HG03571 (cell line): Measurements from ENCODE around the gene PRPF6.

Experiments
- ATAC-seq: cut with Tn5 transposase; IDR thresholded peaks from one replicate; pipeline ENCODE4 v1.9.1; 2021; ENCODE audit not compliant: unreplicated experiment

PRPF6 gene

GRCh38 chr20:64075556-64075955 is 94.6 kb downstream of the PRPF6 start:
- no peak for ATAC-seq

- no peak for ATAC-seq
These were observed 95.4 kb downstream of the PRPF6 start for GRCh38 chr20:64076061-64076997.

DNA sequence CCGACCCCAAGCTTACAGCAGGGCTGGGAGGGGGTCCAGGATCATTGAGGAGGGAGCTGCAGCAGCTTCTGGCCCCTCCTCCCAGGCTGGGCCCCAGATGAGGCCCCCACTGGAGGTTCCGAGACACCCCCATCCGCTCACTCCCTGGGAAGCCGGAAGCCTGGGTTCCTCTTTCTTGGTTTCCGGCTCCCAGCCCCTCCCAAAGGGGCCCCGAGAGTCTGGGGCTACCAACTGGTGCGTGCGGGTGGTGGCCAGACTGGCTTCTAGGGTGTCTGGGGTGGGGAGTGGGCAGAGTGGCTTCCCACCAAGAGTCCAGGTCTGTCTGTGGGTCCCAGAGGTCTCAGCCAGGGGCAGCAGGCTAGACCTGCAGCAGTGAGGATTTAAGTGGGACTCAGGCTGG is 96.2 kb downstream of the PRPF6 start:
- ATAC-seq, result no peak

DNA sequence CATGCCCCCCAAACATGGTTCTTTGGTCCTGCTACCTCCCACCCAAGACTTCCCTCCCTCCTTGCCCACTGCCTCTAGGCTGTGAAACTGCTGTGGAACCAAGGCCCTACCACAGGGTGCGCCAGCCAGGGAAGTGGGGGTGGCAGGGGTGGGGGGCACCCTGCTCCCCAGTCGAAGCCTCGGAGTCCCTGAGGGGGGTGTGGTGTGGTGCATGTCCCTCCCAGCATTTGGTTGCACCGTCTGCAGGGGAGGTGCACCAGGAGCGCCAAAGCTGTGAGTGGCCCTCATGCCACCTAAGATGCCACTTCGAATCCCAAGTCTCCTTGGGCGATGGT is 96.6 kb downstream of the PRPF6 start:
- no peak for ATAC-seq

DNA sequence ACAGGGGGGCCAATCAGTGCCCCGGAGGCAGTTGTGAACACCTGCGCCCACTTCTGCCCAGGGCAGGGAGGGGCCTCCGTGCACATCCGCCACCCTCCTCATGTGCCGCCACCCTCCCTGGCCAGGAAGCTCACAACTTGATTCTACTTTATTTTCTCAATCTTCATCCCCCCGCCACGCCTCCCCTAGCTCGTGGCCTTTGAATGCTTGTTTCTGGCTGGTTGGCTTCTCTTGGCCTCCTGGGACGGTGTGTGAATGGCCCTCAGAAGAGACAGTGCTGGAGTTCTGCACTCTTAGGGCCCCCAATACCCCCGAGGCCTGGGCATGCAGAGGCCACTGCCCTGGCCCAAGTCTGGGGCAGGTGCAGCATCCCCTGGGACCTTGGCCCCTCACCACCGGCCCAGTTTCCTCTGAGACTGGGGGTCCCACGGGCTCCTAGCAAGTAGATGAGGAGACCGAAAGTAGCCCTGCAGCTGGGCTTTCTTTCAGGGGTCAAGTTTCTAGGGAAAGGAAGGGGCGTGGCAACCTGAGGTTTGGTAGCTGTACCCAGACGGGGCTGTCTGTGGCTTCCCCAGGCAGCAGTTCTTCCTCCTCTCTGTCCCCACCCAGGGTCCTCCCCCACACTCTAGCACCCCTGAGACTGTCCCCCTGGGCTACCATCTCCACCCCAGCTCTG is 97.1 kb downstream of the PRPF6 start:
- ATAC-seq, result no peak

GRCh38 chr20:64078934-64079272 is 98.0 kb downstream of the PRPF6 start:
- ATAC-seq, result no peak

DNA sequence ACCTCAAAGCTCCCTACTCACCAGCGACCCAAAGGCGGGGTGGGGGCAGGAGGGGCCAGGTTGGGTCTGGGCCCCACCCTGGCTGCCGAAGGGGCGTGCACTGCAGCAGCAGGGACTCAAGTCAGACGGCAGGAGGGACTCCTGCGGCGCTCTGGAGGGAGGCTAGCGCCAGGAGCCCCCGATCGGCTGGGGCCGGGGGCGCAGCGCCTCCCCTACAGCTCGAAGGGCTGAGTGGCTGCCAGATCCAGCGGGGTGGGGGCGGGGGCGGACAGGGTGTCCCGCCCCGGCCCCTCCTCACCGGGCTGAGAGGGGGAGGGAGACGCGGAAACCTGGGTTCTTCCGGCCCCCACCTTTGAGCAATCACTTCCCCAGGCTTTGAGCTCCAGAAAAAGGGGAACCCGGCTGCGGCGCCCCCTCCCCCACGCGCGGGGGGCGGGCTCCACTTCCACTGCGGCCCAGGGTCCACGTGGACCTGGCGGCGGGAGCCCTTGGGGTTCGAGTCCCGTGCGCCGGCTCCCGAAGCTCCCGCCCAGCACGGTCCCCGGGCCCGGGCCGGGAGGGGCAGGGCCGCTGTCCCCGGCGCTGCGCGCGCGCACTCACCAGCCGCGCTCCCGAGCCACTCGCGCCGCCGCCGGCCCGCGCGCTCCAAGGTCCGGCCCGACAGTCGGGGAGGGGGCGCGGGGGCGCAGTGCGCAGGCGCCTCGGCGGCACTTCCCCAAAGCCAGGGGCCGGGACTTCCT is 98.5 kb downstream of the PRPF6 start, which contains the start of gene RGS19:
TSS of gene RGS19 (minus strand) at position 246 of the 740 bp plus-strand sequence. CDS start 2,632 bp downstream, outside the sequence.
- ATAC-seq, result peak; percentile 33

DNA sequence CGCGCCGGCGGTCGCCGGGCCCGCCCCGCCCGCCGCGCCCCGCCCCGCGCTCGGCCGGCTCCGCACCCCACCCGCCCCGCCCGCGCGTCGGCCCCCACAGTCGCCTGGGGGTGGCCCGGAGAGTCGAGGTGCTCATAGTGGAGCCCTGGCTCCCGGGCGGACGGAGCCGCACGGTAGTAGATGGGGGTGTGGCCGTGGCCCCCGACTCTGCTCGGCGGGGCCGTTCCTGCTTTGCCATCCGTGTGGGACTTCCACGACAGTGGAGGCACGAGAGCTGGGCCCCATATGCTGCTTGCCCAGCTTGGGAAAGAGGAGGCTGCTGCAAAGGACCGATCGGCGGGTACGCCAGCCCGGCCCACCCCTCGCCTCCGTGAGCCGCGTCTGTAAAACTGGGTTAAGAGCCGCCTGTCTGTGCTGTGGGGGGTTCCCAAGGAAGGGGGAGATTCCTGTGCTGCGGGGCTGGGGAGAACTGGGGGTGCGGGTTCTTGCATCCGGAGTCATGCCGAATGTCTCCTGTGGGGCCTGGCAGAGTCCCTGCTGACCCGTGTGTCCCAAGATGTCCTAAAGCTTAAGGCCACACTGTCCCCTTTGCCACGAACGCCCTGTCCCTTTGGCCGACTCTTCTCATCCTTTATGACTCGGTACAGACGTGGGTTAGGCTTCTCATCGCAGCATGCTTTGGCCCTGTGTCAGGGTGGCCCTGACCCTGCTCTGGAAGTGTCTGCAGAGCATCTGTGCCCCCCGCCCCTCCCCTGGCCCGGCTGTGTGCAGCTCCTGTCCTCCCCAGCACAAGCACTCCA is 99.3 kb downstream of the PRPF6 start, which contains the start of gene OPRL1:
TSS of gene OPRL1 (plus strand) at position 70 of the 800 bp plus-strand sequence. CDS start 12,639 bp downstream, outside the sequence.
- no peak for ATAC-seq

GRCh38 chr20:64080813-64081623 is 100.1 kb downstream of the PRPF6 start:
- no peak for ATAC-seq

GRCh38 chr20:64081624-64081964 is 100.7 kb downstream of the PRPF6 start:
- no peak for ATAC-seq

DNA sequence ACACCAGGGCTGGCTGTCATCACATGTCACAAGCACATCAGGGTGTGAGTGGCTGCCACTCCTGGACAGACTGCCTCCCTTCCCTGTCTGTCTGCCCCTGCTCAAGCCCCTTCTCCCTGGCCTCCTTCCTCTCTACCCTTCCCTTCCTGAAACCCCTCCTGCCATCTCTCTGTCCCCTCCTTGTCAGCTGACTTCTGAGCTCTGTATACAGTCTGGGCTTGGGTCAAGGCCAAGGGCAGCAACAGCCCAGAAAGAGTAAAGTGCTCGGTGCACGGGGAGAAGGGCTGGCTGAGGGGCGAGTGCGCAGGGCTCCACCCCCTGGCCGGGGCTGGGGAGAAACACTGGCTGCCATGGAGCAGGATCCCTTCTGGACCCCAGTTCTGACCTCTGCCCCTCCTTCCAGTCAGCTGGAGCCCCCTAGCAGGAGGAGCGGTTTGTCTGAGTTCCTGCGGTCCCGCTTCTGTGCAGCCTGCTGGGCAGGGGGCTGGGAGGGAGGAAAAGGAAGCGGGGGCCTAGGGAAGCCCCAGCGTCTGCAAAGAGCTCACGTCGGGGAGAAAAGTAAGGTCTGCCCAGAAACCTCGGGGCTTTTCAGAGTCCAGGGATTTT is 101.3 kb downstream of the PRPF6 start:
- no peak for ATAC-seq
